IMR-90 (cell line): ENCODE data around the gene LRFN2. TPM values are rescaled to one million over a fixed set of nuclear protein-coding genes. Genes with fewer than 3 reads are reported as not detected.

Experiments
- ATAC-seq: fragments of 200-7000 bp; cut with Tn5 transposase; 2 replicates; pipeline ENCODE4 v1.9.1; 2020; ENCODE audit warnings: low read depth, mild to moderate bottlenecking, moderate library complexity
- BruUV-seq: library from RNA; stranded (reverse); fragments of 400-500 nt; replicated peaks from 2 replicates; lab custom pipeline; 2021; lab: Mats Ljungman, UMichigan
- CTCF ChIA-PET: fragments of 300-600 bp; formaldehyde crosslinking; extraction: SDS; loops from one replicate; lab custom pipeline; 2021; ENCODE audit warnings: antibody characterized with exemption; lab: Yijun Ruan, JAX
- POLR2A ChIA-PET: fragments of 300-600 bp; sonication (Branson Sonifier 250); formaldehyde crosslinking; loops from one replicate; lab custom pipeline; 2022; ENCODE audit warnings: antibody characterized with exemption; ENCODE audit not compliant: unreplicated experiment; lab: Charles Lee
- DNase-seq: peaks from one replicate; pipeline ENCODE4 v3.0.0; 2013
- H2AFZ ChIP-seq: replicated peaks from 2 replicates; pipeline ENCODE3; 2013; ENCODE audit warnings: low read length, mild to moderate bottlenecking; ENCODE audit not compliant: poor library complexity
- H2AK5ac ChIP-seq: 2 replicates; pipeline ENCODE4 v1.6.1; 2013; ENCODE audit warnings: low read depth, low read length, inconsistent platforms
- H2AK9ac ChIP-seq: replicated peaks from 2 replicates; pipeline ENCODE3; 2013; ENCODE audit warnings: mild to moderate bottlenecking, low read depth, low read length, moderate library complexity; ENCODE audit not compliant: poor library complexity
- H2BK120ac ChIP-seq: 2 replicates; pipeline ENCODE4 v1.6.1; 2013; ENCODE audit warnings: low read depth, low read length, inconsistent platforms
- H2BK15ac ChIP-seq: 3 replicates; pipeline ENCODE4 v1.6.1; 2013; ENCODE audit warnings: low read depth, low read length, inconsistent platforms
- H2BK20ac ChIP-seq: 2 replicates; pipeline ENCODE4 v1.6.1; 2013; ENCODE audit warnings: low read depth, mild to moderate bottlenecking, inconsistent platforms, low read length, moderate library complexity
- H2BK5ac ChIP-seq: 2 replicates; pipeline ENCODE4 v1.6.1; 2013; ENCODE audit warnings: mild to moderate bottlenecking, low read depth, low read length, inconsistent platforms; ENCODE audit not compliant: poor library complexity, severe bottlenecking
- H3K14ac ChIP-seq: replicated peaks from 2 replicates; pipeline ENCODE4 v1.6.1; 2013; ENCODE audit warnings: low read depth, low read length, inconsistent platforms
- H3K18ac ChIP-seq: 2 replicates; pipeline ENCODE4 v1.6.1; 2013; ENCODE audit warnings: low read depth, low read length, control low read depth
- H3K23ac ChIP-seq: 2 replicates; pipeline ENCODE4 v1.6.1; 2013; ENCODE audit warnings: low read depth, low read length, inconsistent platforms
- H3K27ac ChIP-seq: 2 replicates; pipeline ENCODE4 v1.5.1; 2013; ENCODE audit warnings: mild to moderate bottlenecking, control low read depth, low read length; ENCODE audit not compliant: insufficient read depth
- H3K27me3 ChIP-seq: 2 replicates; pipeline ENCODE4 v1.6.1; 2013; ENCODE audit warnings: low read length; ENCODE audit not compliant: control insufficient read depth, insufficient read depth
- H3K36me3 ChIP-seq: 2 replicates; pipeline ENCODE4 v1.6.1; 2013; ENCODE audit warnings: low read length, mixed read lengths; ENCODE audit not compliant: control insufficient read depth, insufficient read depth
- H3K4ac ChIP-seq: 2 replicates; pipeline ENCODE4 v1.6.1; 2013; ENCODE audit warnings: low read depth, low read length, inconsistent platforms
- H3K4me1 ChIP-seq: 2 replicates; pipeline ENCODE4 v1.6.1; 2013; ENCODE audit warnings: low read length, mixed read lengths; ENCODE audit not compliant: control insufficient read depth, insufficient read depth
- H3K4me2 ChIP-seq: 2 replicates; pipeline ENCODE4 v1.6.1; 2013; ENCODE audit warnings: low read depth, mild to moderate bottlenecking, control low read depth, low read length, moderate library complexity
- H3K4me3 ChIP-seq: 2 replicates; pipeline ENCODE4 v1.5.1; 2013; ENCODE audit warnings: low read depth, mild to moderate bottlenecking, control low read depth, low read length, moderate library complexity; ENCODE audit not compliant: insufficient read depth
- H3K56ac ChIP-seq: 2 replicates; pipeline ENCODE4 v1.6.1; 2013; ENCODE audit warnings: low read length, inconsistent platforms; ENCODE audit not compliant: insufficient read depth; ENCODE audit errors: extremely low read depth
- H3K79me1 ChIP-seq, 2 experiments: 2 replicates each; pipeline ENCODE4 v1.6.1; 2013; ENCODE audit warnings: low read length in 2 of 2, inconsistent platforms in 1 of 2, low read depth in 1 of 2
- H3K9ac ChIP-seq: 2 replicates; pipeline ENCODE4 v1.6.1; 2013; ENCODE audit warnings: low read depth, low read length, control low read depth
- H3K9me1 ChIP-seq: 2 replicates; pipeline ENCODE4 v1.6.1; 2013; ENCODE audit warnings: low read length, inconsistent platforms; ENCODE audit not compliant: insufficient read depth
- H3K9me3 ChIP-seq: 2 replicates; pipeline ENCODE4 v1.6.1; 2013; ENCODE audit warnings: low read length; ENCODE audit not compliant: control insufficient read depth, insufficient read depth
- H4K20me1 ChIP-seq: 2 replicates; pipeline ENCODE4 v1.6.1; 2013; ENCODE audit warnings: low read length, inconsistent platforms; ENCODE audit not compliant: insufficient read depth
- H4K5ac ChIP-seq: 2 replicates; pipeline ENCODE4 v1.6.1; 2013; ENCODE audit warnings: mild to moderate bottlenecking, low read depth, low read length, control low read depth
- H4K8ac ChIP-seq, 2 experiments: 2 replicates each; pipeline ENCODE4 v1.6.1; 2013; ENCODE audit warnings: low read depth in 2 of 2, low read length in 2 of 2, control low read depth in 1 of 2, inconsistent platforms in 1 of 2
- H4K91ac ChIP-seq: 2 replicates; pipeline ENCODE4 v1.6.1; 2013; ENCODE audit warnings: low read depth, low read length, inconsistent platforms; ENCODE audit not compliant: insufficient read depth
- WGBS, 2 experiments: methylation state at CpG; one replicate each; pipeline versions ENCODE4 v1.1.5 to v1.1.7; 2013; ENCODE audit warnings: missing lambda C conversion rate in 2 of 2; ENCODE audit not compliant: insufficient read length in 1 of 2; ENCODE audit errors: extremely low coverage in 2 of 2; 5-methylcytosine and 5-hydroxymethylcytosine counted together
- dilution Hi-C: fragments of 300-500 bp; cut with HindIII; formaldehyde crosslinking; loops from one replicate; pipeline ENCODE4 v1.14.3; 2018; ENCODE audit warnings: low sequenced_read_pairs; ENCODE audit not compliant: unreplicated experiment
- in situ Hi-C: fragments of 300-500 bp; cut with MboI; formaldehyde crosslinking; loops from 3 replicates; pipeline ENCODE4 v1.14.3; 2019; ENCODE audit warnings: low sequenced_read_pairs, inconsistent platforms, mixed read lengths
- intact Hi-C: fragments of 100-400 bp; cut with micrococcal nuclease; formaldehyde crosslinking; loops from 2 replicates; pipeline ENCODE4 v1.10.0; 2022
- polyA plus RNA-seq, 3 experiments: library from polyadenylated mRNA; depleted of rRNA; stranded (reverse); fragments of >200 nt; gene quantifications; 2 replicates each; pipeline ENCODE4 v1.2.3, GENCODE V29; 2012; ENCODE audit warnings: low replicate concordance in 1 of 3
- total RNA-seq: library from RNA; depleted of rRNA; stranded (reverse); fragments of >200 nt; gene quantifications from 2 replicates; pipeline ENCODE4 v1.2.3, GENCODE V29; 2012
- TF ChIP-seq, protein P1 (sequence below): conservative IDR thresholded peaks from 2 replicates; pipeline ENCODE4 v1.5.1; 2012; ENCODE audit warnings: mild to moderate bottlenecking, low read depth, low read length, improper control_type of control experiment

LRFN2 gene
- total and polyA plus RNA-seq, 2 of the 4 experiments (the other 2 are of a cell fraction), result not detected

DNA sequence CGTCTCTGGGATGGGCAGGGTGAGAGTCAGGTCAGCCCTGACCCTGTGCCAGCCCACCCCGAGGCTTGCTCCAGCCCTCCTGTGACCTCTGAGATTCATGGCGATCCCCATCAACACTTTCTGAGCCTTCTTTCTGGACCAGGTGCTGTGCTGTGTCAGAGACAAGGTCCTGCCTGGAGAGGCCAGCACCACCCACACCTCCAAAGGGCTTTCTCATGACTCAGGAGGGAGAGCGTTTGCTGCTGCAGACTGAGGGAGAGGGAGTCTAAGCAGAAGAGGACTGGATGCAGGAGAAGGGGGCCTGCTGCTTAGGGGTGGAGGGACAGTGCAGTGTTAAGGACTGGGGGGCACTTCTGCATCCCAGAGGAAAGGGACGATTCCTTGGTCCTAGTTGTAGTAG lies 193.5 kb downstream of the LRFN2 start:
- no peaks in the 10 kb centered on the region for H3K79me1 ChIP-seq
- no peak overlapping the region for H2AK5ac ChIP-seq
- BruUV-seq, result no TSS peak
- no peak overlapping the region for H4K8ac ChIP-seq
- no peak overlapping the region for H3K27ac ChIP-seq
- H3K4me3 ChIP-seq, result no peak overlapping the region
- no peak for DNase-seq
- TF ChIP-seq, protein P1, sequence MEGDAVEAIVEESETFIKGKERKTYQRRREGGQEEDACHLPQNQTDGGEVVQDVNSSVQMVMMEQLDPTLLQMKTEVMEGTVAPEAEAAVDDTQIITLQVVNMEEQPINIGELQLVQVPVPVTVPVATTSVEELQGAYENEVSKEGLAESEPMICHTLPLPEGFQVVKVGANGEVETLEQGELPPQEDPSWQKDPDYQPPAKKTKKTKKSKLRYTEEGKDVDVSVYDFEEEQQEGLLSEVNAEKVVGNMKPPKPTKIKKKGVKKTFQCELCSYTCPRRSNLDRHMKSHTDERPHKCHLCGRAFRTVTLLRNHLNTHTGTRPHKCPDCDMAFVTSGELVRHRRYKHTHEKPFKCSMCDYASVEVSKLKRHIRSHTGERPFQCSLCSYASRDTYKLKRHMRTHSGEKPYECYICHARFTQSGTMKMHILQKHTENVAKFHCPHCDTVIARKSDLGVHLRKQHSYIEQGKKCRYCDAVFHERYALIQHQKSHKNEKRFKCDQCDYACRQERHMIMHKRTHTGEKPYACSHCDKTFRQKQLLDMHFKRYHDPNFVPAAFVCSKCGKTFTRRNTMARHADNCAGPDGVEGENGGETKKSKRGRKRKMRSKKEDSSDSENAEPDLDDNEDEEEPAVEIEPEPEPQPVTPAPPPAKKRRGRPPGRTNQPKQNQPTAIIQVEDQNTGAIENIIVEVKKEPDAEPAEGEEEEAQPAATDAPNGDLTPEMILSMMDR, result no peak
- H2BK5ac ChIP-seq, result no peak overlapping the region
- dilution Hi-C loops (no loop called here), in situ Hi-C loops (no loop called here), intact Hi-C loops (no loop called here)
- CTCF ChIA-PET, result no interaction called here
- H3K9me1 ChIP-seq, result no peaks in the 10 kb centered on the region
- H3K4me1 ChIP-seq, result no peaks in the 10 kb centered on the region
- H2BK120ac ChIP-seq, result no peak overlapping the region
- no peak overlapping the region for H3K56ac ChIP-seq
- no peak overlapping the region for H2BK20ac ChIP-seq
- ATAC-seq, result no peak
- no peaks in the 10 kb centered on the region for H3K27me3 ChIP-seq
- no peaks in the 10 kb centered on the region for H3K9me3 ChIP-seq
- no peak overlapping the region for H3K14ac ChIP-seq
- no peak overlapping the region for H3K23ac ChIP-seq
- H4K5ac ChIP-seq, result no peak overlapping the region
- H3K36me3 ChIP-seq, result no peaks in the 10 kb centered on the region
- no peak overlapping the region for H2AK9ac ChIP-seq
- POLR2A ChIA-PET, result no interaction called here
- no peak overlapping the region for H2BK15ac ChIP-seq
- H3K4ac ChIP-seq, result no peak overlapping the region
- H3K9ac ChIP-seq, result no peak overlapping the region
- H3K18ac ChIP-seq, result no peak overlapping the region
- no peak overlapping the region for H3K4me2 ChIP-seq
- H2AFZ ChIP-seq, result no peak overlapping the region
- H4K91ac ChIP-seq, result no peak overlapping the region
- WGBS, 2 experiments, result 20% methylated on average over 1 of the region's 5 CpGs; no CpG with 5 or more reads in 1 of the 2 experiments
- no peaks in the 10 kb centered on the region for H4K20me1 ChIP-seq
